GM12878 (cell line): Measurements from ENCODE around the gene BSCL2. TPM values are rescaled to one million over a fixed set of nuclear protein-coding genes. Genes with fewer than 3 reads are reported as not detected.

Experiments used
- BCL11A ChIP-seq: IDR thresholded peaks from 2 replicates; pipeline ENCODE4 v1.6.1; 2011; ENCODE audit warnings: low read depth, low read length
- BHLHE40 ChIP-seq, 2 experiments: fragments of 450-650 bp in 1 of 2; IDR thresholded peaks; 2 replicates each; pipeline ENCODE4 v1.6.1; 2011 to 2017; ENCODE audit warnings: low read depth in 2 of 2, borderline replicate concordance in 1 of 2, improper control_type of control experiment in 1 of 2, low read length in 1 of 2, mild to moderate bottlenecking in 1 of 2
- BMI1 ChIP-seq: fragments of 450-650 bp; IDR thresholded peaks from 2 replicates; pipeline ENCODE4 v1.6.1; 2016; ENCODE audit warnings: mild to moderate bottlenecking, moderate library complexity, borderline replicate concordance
- DPF2 ChIP-seq: fragments of 450-650 bp; IDR thresholded peaks from 2 replicates; pipeline ENCODE4 v1.6.1; 2017; ENCODE audit warnings: mild to moderate bottlenecking
- EP300 ChIP-seq, 2 experiments: fragments of 150-350 bp in 1 of 2; IDR thresholded peaks; 2 replicates each; pipeline ENCODE4 v1.6.1; 2011 to 2012; ENCODE audit warnings: low read depth in 2 of 2, low read length in 2 of 2, borderline replicate concordance in 1 of 2, improper control_type of control experiment in 1 of 2, inconsistent platforms in 1 of 2; ENCODE audit not compliant: control insufficient read depth in 1 of 2
- FOXM1 ChIP-seq: IDR thresholded peaks from 2 replicates; pipeline ENCODE4 v1.6.1; 2012; ENCODE audit warnings: low read depth, mild to moderate bottlenecking, inconsistent platforms, low read length, moderate library complexity
- JUNB ChIP-seq: IDR thresholded peaks from 2 replicates; pipeline ENCODE4 v1.6.1; 2016; ENCODE audit warnings: antibody characterized with exemption, mild to moderate bottlenecking
- NFYA ChIP-seq: IDR thresholded peaks from 2 replicates; pipeline ENCODE4 v1.6.1; 2011; ENCODE audit warnings: low read depth, mild to moderate bottlenecking, low read length, improper control_type of control experiment, borderline replicate concordance
- POLR2A ChIP-seq: IDR thresholded peaks from 2 replicates; pipeline ENCODE4 v1.6.1; 2011; ENCODE audit warnings: low read depth, mild to moderate bottlenecking, low read length
- POLR2AphosphoS5 ChIP-seq: IDR thresholded peaks from 2 replicates; pipeline ENCODE4 v1.6.1; 2011; ENCODE audit warnings: mild to moderate bottlenecking, low read length, inconsistent platforms
- RFX5 ChIP-seq: IDR thresholded peaks from 2 replicates; pipeline ENCODE4 v1.6.1; 2011; ENCODE audit warnings: low read depth, low read length, improper control_type of control experiment
- SMARCA5 ChIP-seq: fragments of 450-650 bp; IDR thresholded peaks from 2 replicates; pipeline ENCODE4 v1.6.1; 2017; ENCODE audit warnings: mild to moderate bottlenecking
- SMC3 ChIP-seq: IDR thresholded peaks from 2 replicates; pipeline ENCODE4 v1.6.1; 2011; ENCODE audit warnings: low read length, improper control_type of control experiment, borderline replicate concordance
- SREBF2 ChIP-seq: IDR thresholded peaks from 2 replicates; pipeline ENCODE4 v1.6.1; 2012; ENCODE audit warnings: mild to moderate bottlenecking, low read length
- SRF ChIP-seq, 2 experiments: IDR thresholded peaks; 2 replicates each; pipeline ENCODE4 v1.6.1; 2011; ENCODE audit warnings: low read depth in 2 of 2, low read length in 2 of 2, mild to moderate bottlenecking in 1 of 2, moderate library complexity in 1 of 2
- STAT3 ChIP-seq: IDR thresholded peaks from 2 replicates; pipeline ENCODE4 v1.6.1; 2011; ENCODE audit warnings: low read depth, low read length, improper control_type of control experiment
- ZNF384 ChIP-seq: IDR thresholded peaks from 2 replicates; pipeline ENCODE4 v1.6.1; 2012; ENCODE audit warnings: low read depth, mild to moderate bottlenecking, low read length, improper control_type of control experiment, borderline replicate concordance
- ZZZ3 ChIP-seq: IDR thresholded peaks from 2 replicates; pipeline ENCODE4 v1.6.1; 2011; ENCODE audit warnings: low read depth; ENCODE audit not compliant: control insufficient read depth, insufficient read length
- polyA plus RNA-seq, 11 experiments: library from polyadenylated mRNA; depleted of rRNA in 4 of 11; unstranded in 6 of 11; stranded (reverse) in 5 of 11; fragments of >200 nt; fragmentation: Nextera tagmentation in 4 of 11; fragmentation: Illumina TruSeq in 1 of 11; extraction: Ambion mirVana in 4 of 11; extraction: Trizol in 1 of 11; gene quantifications; 1 replicate in 1 of 11; 2 replicates in 10 of 11; pipeline versions ENCODE4 v1.2.1 to v1.2.3, GENCODE V29; 2011 to 2016; ENCODE audit warnings: inconsistent platforms in 2 of 11, missing spikeins in 2 of 11, low read depth in 1 of 11
- total RNA-seq, 4 experiments: library from RNA; depleted of rRNA in 3 of 4; stranded (reverse); fragments of >200 nt in 3 of 4; fragmentation: Illumina TruSeq in 1 of 4; extraction: Trizol in 1 of 4; gene quantifications; 2 replicates each; pipeline versions ENCODE4 v1.2.1 to v1.2.3, GENCODE V29; 2013 to 2021
- TF ChIP-seq, protein P1 (sequence below): fragments of 450-650 bp; IDR thresholded peaks from 2 replicates; pipeline ENCODE4 v1.6.1; 2017; ENCODE audit warnings: mild to moderate bottlenecking
- TF ChIP-seq, protein P2 (sequence below): fragments of 450-650 bp; formaldehyde crosslinking; IDR thresholded peaks from 2 replicates; pipeline ENCODE4 v1.5.0; 2022; ENCODE audit warnings: mild to moderate bottlenecking, missing genetic modification characterization
- TF ChIP-seq, protein P3 (sequence below): fragments of 450-650 bp; formaldehyde crosslinking; IDR thresholded peaks from 2 replicates; pipeline ENCODE4 v1.4.0; 2020; ENCODE audit warnings: mild to moderate bottlenecking, moderate library complexity

BSCL2 gene
- total and polyA plus RNA-seq, 10 of the 15 experiments (the other 5 are each of a cell fraction or from before 2014, with no cell fraction given) = 12.3 to 57.9 (median 21.8) TPM

DNA sequence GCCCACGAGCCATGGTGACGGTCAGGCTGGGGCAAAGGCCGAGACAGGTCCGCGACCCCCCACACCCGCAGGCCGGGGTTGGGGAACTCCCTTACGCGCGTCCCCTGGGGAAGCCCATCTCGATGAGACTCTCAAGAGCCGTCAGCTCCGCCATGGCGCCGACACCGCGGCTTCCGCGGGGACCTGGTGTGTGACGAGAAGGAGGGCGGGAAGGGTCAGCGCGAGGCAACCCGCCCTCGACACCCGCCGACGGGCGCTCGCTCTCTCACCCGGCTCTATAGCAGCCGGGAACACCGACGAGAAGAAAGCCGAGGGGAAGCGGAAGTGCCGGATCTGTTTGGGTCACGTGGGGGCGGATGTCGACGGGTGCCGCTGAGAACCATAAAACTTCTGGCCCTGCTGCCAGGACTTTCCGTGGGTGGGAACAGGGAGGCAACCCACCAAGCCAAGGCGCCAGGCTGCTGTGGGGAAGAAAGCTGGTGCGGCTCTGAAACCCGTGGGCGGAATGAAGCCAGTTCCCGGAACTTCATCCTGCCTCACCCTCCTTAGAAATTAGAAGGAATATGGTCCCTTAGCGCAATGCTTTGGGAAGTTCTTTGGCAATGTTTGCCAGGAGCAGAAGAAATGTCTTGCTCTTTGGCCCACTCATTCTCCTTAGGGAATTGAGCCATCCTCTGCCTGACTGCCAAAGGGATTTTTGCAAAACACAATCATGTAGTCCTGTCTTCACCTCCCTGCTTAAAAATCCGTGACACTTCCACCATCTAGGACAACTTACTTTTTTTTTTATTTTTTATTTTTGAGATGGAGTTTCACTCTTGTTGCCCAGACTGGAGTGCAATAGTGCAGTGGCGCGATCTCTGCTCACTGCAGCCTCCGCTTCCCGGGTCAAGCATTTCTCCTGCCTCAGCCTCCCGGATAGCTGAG lies 28.2 kb downstream of the BSCL2 start, which contains the start of gene UBXN1 (continued):
- TF ChIP-seq, protein P1, sequence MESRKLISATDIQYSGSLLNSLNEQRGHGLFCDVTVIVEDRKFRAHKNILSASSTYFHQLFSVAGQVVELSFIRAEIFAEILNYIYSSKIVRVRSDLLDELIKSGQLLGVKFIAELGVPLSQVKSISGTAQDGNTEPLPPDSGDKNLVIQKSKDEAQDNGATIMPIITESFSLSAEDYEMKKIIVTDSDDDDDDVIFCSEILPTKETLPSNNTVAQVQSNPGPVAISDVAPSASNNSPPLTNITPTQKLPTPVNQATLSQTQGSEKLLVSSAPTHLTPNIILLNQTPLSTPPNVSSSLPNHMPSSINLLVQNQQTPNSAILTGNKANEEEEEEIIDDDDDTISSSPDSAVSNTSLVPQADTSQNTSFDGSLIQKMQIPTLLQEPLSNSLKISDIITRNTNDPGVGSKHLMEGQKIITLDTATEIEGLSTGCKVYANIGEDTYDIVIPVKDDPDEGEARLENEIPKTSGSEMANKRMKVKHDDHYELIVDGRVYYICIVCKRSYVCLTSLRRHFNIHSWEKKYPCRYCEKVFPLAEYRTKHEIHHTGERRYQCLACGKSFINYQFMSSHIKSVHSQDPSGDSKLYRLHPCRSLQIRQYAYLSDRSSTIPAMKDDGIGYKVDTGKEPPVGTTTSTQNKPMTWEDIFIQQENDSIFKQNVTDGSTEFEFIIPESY = peak; percentile 81; the same call in 1 of the 2 replicates
- TF ChIP-seq ZZZ3 (no peak), RFX5 (no peak), BCL11A (no peak), STAT3 (no peak), SREBF2 (no peak), SMC3 (no peak), BHLHE40 (IDR thresholded peaks at IDR 0.05; ENCODE audit: borderline replicate concordance in 1 of 2, low read depth in 2 of 2, low read length in 1 of 2) (peak; percentile 53 to 78; a peak in 3 of 4 replicates), BMI1 (no peak), FOXM1 (no peak), POLR2AphosphoS5 (peak; percentile 92), SRF (IDR thresholded peaks at IDR 0.05; ENCODE audit: low read depth in 2 of 2, low read length in 2 of 2) (no peak), JUNB (no peak), POLR2A (peak; percentile 94), ZNF384 (no peak), SMARCA5 (0 out of 2 replicates have a peak, but pooled peaks have one; percentile 20), NFYA (no peak), EP300 (IDR thresholded peaks at IDR 0.05; ENCODE audit: borderline replicate concordance in 1 of 2, control insufficient read depth in 1 of 2, low read depth in 2 of 2, low read length in 2 of 2) (peak in 1 of 2 experiments; percentile 42; a peak in 1 of 4 replicates), DPF2 (0 out of 2 replicates have a peak, but pooled peaks have one; percentile 57)
- TF ChIP-seq, protein P2, sequence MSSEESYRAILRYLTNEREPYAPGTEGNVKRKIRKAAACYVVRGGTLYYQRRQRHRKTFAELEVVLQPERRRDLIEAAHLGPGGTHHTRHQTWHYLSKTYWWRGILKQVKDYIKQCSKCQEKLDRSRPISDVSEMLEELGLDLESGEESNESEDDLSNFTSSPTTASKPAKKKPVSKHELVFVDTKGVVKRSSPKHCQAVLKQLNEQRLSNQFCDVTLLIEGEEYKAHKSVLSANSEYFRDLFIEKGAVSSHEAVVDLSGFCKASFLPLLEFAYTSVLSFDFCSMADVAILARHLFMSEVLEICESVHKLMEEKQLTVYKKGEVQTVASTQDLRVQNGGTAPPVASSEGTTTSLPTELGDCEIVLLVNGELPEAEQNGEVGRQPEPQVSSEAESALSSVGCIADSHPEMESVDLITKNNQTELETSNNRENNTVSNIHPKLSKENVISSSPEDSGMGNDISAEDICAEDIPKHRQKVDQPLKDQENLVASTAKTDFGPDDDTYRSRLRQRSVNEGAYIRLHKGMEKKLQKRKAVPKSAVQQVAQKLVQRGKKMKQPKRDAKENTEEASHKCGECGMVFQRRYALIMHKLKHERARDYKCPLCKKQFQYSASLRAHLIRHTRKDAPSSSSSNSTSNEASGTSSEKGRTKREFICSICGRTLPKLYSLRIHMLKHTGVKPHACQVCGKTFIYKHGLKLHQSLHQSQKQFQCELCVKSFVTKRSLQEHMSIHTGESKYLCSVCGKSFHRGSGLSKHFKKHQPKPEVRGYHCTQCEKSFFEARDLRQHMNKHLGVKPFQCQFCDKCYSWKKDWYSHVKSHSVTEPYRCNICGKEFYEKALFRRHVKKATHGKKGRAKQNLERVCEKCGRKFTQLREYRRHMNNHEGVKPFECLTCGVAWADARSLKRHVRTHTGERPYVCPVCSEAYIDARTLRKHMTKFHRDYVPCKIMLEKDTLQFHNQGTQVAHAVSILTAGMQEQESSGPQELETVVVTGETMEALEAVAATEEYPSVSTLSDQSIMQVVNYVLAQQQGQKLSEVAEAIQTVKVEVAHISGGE = peak; percentile 42; the same call in 1 of the 2 replicates
- TF ChIP-seq, protein P3, sequence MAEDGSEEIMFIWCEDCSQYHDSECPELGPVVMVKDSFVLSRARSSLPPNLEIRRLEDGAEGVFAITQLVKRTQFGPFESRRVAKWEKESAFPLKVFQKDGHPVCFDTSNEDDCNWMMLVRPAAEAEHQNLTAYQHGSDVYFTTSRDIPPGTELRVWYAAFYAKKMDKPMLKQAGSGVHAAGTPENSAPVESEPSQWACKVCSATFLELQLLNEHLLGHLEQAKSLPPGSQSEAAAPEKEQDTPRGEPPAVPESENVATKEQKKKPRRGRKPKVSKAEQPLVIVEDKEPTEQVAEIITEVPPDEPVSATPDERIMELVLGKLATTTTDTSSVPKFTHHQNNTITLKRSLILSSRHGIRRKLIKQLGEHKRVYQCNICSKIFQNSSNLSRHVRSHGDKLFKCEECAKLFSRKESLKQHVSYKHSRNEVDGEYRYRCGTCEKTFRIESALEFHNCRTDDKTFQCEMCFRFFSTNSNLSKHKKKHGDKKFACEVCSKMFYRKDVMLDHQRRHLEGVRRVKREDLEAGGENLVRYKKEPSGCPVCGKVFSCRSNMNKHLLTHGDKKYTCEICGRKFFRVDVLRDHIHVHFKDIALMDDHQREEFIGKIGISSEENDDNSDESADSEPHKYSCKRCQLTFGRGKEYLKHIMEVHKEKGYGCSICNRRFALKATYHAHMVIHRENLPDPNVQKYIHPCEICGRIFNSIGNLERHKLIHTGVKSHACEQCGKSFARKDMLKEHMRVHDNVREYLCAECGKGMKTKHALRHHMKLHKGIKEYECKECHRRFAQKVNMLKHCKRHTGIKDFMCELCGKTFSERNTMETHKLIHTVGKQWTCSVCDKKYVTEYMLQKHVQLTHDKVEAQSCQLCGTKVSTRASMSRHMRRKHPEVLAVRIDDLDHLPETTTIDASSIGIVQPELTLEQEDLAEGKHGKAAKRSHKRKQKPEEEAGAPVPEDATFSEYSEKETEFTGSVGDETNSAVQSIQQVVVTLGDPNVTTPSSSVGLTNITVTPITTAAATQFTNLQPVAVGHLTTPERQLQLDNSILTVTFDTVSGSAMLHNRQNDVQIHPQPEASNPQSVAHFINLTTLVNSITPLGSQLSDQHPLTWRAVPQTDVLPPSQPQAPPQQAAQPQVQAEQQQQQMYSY (CRISPR knock-in tag) = no peak
